T-cell (primary cell): Measurements from ENCODE around the gene HOOK2. TPM values are rescaled to one million over a fixed set of nuclear protein-coding genes. Genes with fewer than 3 reads are reported as not detected.
"Not testable (repeated sequence)": the region's sequence is repeated elsewhere in the genome, so short reads cannot be mapped to it uniquely, and the experiment has no call there.

Experiments
- ATAC-seq, 4 experiments: fragments of 200-7000 bp in 3 of 4; fragments of 150-1000 bp in 1 of 4; cut with Tn5 transposase; replicated peaks in 1 of 4; 1 replicate in 3 of 4; 2 replicates in 1 of 4; pipeline ENCODE4 v1.10.0; 2021; ENCODE audit warnings: moderate library complexity in 3 of 4, mild to moderate bottlenecking in 2 of 4, moderate number of reproducible peaks in 1 of 4
- CTCF ChIA-PET, 2 donors: fragments of 300-600 bp; sonication (Branson Sonifier 250); formaldehyde crosslinking; loops; one replicate each; lab custom pipeline; 2022; ENCODE audit warnings: antibody characterized with exemption in 2 of 2; lab: Charles Lee
- POLR2A ChIA-PET, 2 donors: fragments of 300-600 bp; sonication (Branson Sonifier 250); formaldehyde crosslinking; loops; one replicate each; lab custom pipeline; 2022; ENCODE audit warnings: antibody characterized with exemption in 2 of 2; lab: Charles Lee
- DNase-seq, 35 experiments: peaks; one replicate each; pipeline versions ENCODE4 v3.0.0 to v3.0.0-alpha.2; 2013 to 2023
- H3K27ac ChIP-seq: one replicate; pipeline ENCODE4 v1.5.1; 2013; ENCODE audit warnings: low read length
- H3K27me3 ChIP-seq, 2 experiments: replicated peaks in 1 of 2; 1 replicate in 1 of 2; 2 replicates in 1 of 2; pipeline versions ENCODE4 v1.6.1 to v1.7.0; 2013; ENCODE audit warnings: low read length in 1 of 2, mixed read lengths in 1 of 2; ENCODE audit not compliant: control insufficient read depth in 2 of 2, insufficient read depth in 2 of 2; ENCODE audit errors: extremely low read depth in 1 of 2
- H3K36me3 ChIP-seq, 2 donors: 1 replicate in 1 of 2; 2 replicates in 1 of 2; pipeline versions ENCODE4 v1.6.1 to v1.7.0; 2013; ENCODE audit warnings: low read length in 1 of 2; ENCODE audit not compliant: control insufficient read depth in 2 of 2, insufficient read depth in 1 of 2; ENCODE audit errors: extremely low read depth in 1 of 2
- H3K4me1 ChIP-seq, 2 experiments: 1 replicate in 1 of 2; 2 replicates in 1 of 2; pipeline versions ENCODE4 v1.6.1 to v1.7.0; 2013; ENCODE audit warnings: low read length in 2 of 2, mixed read lengths in 1 of 2; ENCODE audit not compliant: insufficient read depth in 2 of 2, control insufficient read depth in 1 of 2; ENCODE audit errors: extremely low read depth in 1 of 2
- H3K4me3 ChIP-seq, 2 donors: 1 replicate in 1 of 2; 2 replicates in 1 of 2; pipeline versions ENCODE4 v1.5.1 to v1.7.0; 2013; ENCODE audit warnings: mild to moderate bottlenecking in 2 of 2, low read length in 1 of 2, moderate library complexity in 1 of 2; ENCODE audit not compliant: control insufficient read depth in 1 of 2; ENCODE audit errors: extremely low read depth in 1 of 2
- H3K9me3 ChIP-seq: 2 replicates; pipeline ENCODE4 v1.7.0; 2013
- H3K27ac Mint-ChIP-seq, 2 donors: one replicate each; pipeline ENCODE4 v1.8.0; 2020 to 2021; ENCODE audit warnings: mild to moderate bottlenecking in 2 of 2, mixed read lengths in 2 of 2
- H3K27me3 Mint-ChIP-seq, 2 donors: one replicate each; pipeline ENCODE4 v1.8.0; 2021 to 2022; ENCODE audit warnings: mixed read lengths in 2 of 2
- H3K36me3 Mint-ChIP-seq: one replicate; pipeline ENCODE4 v1.8.0; 2021; ENCODE audit warnings: mixed read lengths
- H3K4me1 Mint-ChIP-seq, 3 donors: one replicate each; pipeline ENCODE4 v1.8.0; 2020 to 2022; ENCODE audit warnings: mixed read lengths in 3 of 3, mild to moderate bottlenecking in 1 of 3
- H3K4me3 Mint-ChIP-seq, 3 donors: one replicate each; pipeline ENCODE4 v1.8.0; 2020 to 2022; ENCODE audit warnings: mild to moderate bottlenecking in 3 of 3, mixed read lengths in 3 of 3, moderate library complexity in 3 of 3
- H3K9me3 Mint-ChIP-seq, 3 donors: one replicate each; pipeline ENCODE4 v1.8.0; 2020 to 2022; ENCODE audit warnings: mixed read lengths in 3 of 3
- WGBS: methylation state at CpG from one replicate; pipeline ENCODE4 v1.1.5; 2013; ENCODE audit warnings: missing lambda C conversion rate; ENCODE audit not compliant: insufficient coverage; 5-methylcytosine and 5-hydroxymethylcytosine counted together
- total RNA-seq, 35 experiments: library from RNA in 6 of 35; stranded (reverse) in 6 of 35; fragments of 120-200 nt in 1 of 35; gene quantifications; one replicate each; pipeline versions ENCODE4 v1.2.1 to v1.2.4 and lab custom pipeline; 2013 to 2026

HOOK2 gene
- total RNA-seq, 5 donors from 2014 or later (not counting 1 experiment from before 2014, with no cell fraction given) = 19.7 to 26.6 (median 22.8) TPM

- no peaks in the 10 kb centered on the region for H3K27me3 Mint-ChIP-seq
- H3K4me3 Mint-ChIP-seq = peak overlapping the region in 1 of 3 donors; percentile 5
- Histone ChIP-seq H3K4me1 (peaks cover 14 to 35% of the 10 kb centered on the region in 2 experiments), H3K36me3 (peaks cover 6 to 33% of the 10 kb centered on the region in 2 donors), H3K4me3 (no peak overlapping the region), H3K27me3 (no peaks in the 10 kb centered on the region), H3K9me3 (no peaks in the 10 kb centered on the region), H3K27ac (no peak overlapping the region)
- H3K36me3 Mint-ChIP-seq = peaks cover 14% of the 10 kb centered on the region
- H3K9me3 Mint-ChIP-seq = no peaks in the 10 kb centered on the region
- WGBS = 100% methylated on average over 1 of the region's 3 CpGs
- H3K27ac Mint-ChIP-seq = peak overlapping the region in 1 of 2 donors; percentile 28
- peaks cover 29 to 39% (median 33%) of the 10 kb centered on the region in 3 donors for H3K4me1 Mint-ChIP-seq
- ChIA-PET CTCF (no interaction called here), POLR2A (interaction anchor here in 1 of 2 donors (0.6 kb wide), 2 partner anchors 39 to 1292 kb away, joined by 3 read pairs; no protein-coding TSS in a partner anchor)
- no peak for DNase-seq
- no peak for ATAC-seq
Observed at GRCh38 chr19:12730064-12730463, 45.3 kb downstream of the HOOK2 start.

- no peak overlapping the region for H3K27ac ChIP-seq
Observed at GRCh38 chr19:12727745-12728433, 47.5 kb downstream of the HOOK2 start.

GRCh38 chr19:12726988-12727316 lies 48.4 kb downstream of the HOOK2 start:
- peaks cover 6 to 33% of the 10 kb centered on the region in 2 donors for H3K36me3 ChIP-seq
- Mint-ChIP-seq H3K27me3 (no peaks in the 10 kb centered on the region), H3K4me1 (peaks cover 29 to 42% (median 35%) of the 10 kb centered on the region in 3 donors), H3K9me3 (no peaks in the 10 kb centered on the region), H3K27ac (no peak overlapping the region), H3K36me3 (peaks cover 10% of the 10 kb centered on the region), H3K4me3 (no peak overlapping the region)
- peaks cover 10 to 30% of the 10 kb centered on the region in 2 experiments for H3K4me1 ChIP-seq
- ATAC-seq (no peak), DNase-seq (no peak)
- no peaks in the 10 kb centered on the region for H3K27me3 ChIP-seq
- ChIA-PET POLR2A (no interaction called here), CTCF (interaction anchor here in 1 of 2 donors (0.5 to 0.6 kb wide), 2 partner anchors 18 to 138 kb away, joined by 4 to 5 read pairs; no protein-coding TSS in a partner anchor)
- no peak overlapping the region for H3K27ac ChIP-seq
- WGBS = no CpG with 5 or more reads among the region's 2 CpGs
- H3K4me3 ChIP-seq = no peak overlapping the region
- no peaks in the 10 kb centered on the region for H3K9me3 ChIP-seq

More at GRCh38 chr19:12727745-12728433, 47.5 kb downstream of the HOOK2 start:
- no peaks in the 10 kb centered on the region for H3K27me3 Mint-ChIP-seq
- ChIA-PET CTCF (interaction anchor here in 1 of 2 donors (0.5 to 0.7 kb wide), 2 partner anchors 10 to 16 kb away, joined by 3 to 4 read pairs; no protein-coding TSS in a partner anchor), POLR2A (no interaction called here)
- DNase-seq (no peak), ATAC-seq (no peak)
- H3K36me3 Mint-ChIP-seq = peaks cover 14% of the 10 kb centered on the region
- WGBS = 98% methylated on average over 8 of the region's 9 CpGs
- H3K9me3 ChIP-seq = no peaks in the 10 kb centered on the region
- H3K9me3 Mint-ChIP-seq = no peaks in the 10 kb centered on the region
- H3K4me1 ChIP-seq = peaks cover 14 to 36% of the 10 kb centered on the region in 2 experiments
- no peaks in the 10 kb centered on the region for H3K27me3 ChIP-seq
- no peak overlapping the region for H3K4me3 Mint-ChIP-seq
- H3K36me3 ChIP-seq = peaks cover 6 to 33% of the 10 kb centered on the region in 2 donors
- H3K4me3 ChIP-seq = no peak overlapping the region
- no peak overlapping the region for H3K27ac Mint-ChIP-seq
- H3K4me1 Mint-ChIP-seq = peaks cover 35 to 46% (median 41%) of the 10 kb centered on the region in 3 donors

- POLR2A ChIA-PET = interaction anchor here in 1 of 2 donors (0.6 kb wide), 1 partner anchor 69 kb away, joined by 5 read pairs; no protein-coding TSS in a partner anchor
- H3K4me3 ChIP-seq, H3K36me3 Mint-ChIP-seq, H3K27ac ChIP-seq, H3K9me3 Mint-ChIP-seq, H3K27ac Mint-ChIP-seq, ATAC-seq, H3K27me3 Mint-ChIP-seq, H3K9me3 ChIP-seq, DNase-seq, H3K27me3 ChIP-seq, H3K4me3 Mint-ChIP-seq: not testable (repeated sequence)
- CTCF ChIA-PET = interaction anchor here in 1 of 2 donors (0.7 kb wide), 1 partner anchor 74 kb away, joined by 6 read pairs; no protein-coding TSS in a partner anchor
- 98% methylated on average over 5 of the region's 10 CpGs for WGBS
- peaks cover 33 to 47% (median 42%) of the 10 kb centered on the region in 3 donors for H3K4me1 Mint-ChIP-seq
- peaks cover 10 to 32% of the 10 kb centered on the region in 2 experiments for H3K4me1 ChIP-seq
- peaks cover 0 to 27% of the 10 kb centered on the region in 2 donors for H3K36me3 ChIP-seq
Observed at GRCh38 chr19:12725612-12726011, 49.7 kb downstream of the HOOK2 start.

- peak within 1 kb of the TSS; percentile 39 for H3K27ac ChIP-seq
- no peaks in the 10 kb centered on the region for H3K27me3 ChIP-seq
- no peaks in the 10 kb centered on the region for H3K9me3 ChIP-seq
- H3K9me3 Mint-ChIP-seq = no peaks in the 10 kb centered on the region
- peak within 1 kb of the TSS; percentile 90 to 91 for H3K27ac Mint-ChIP-seq
- no peaks in the 10 kb centered on the region for H3K36me3 Mint-ChIP-seq
- H3K27me3 Mint-ChIP-seq = no peaks in the 10 kb centered on the region
- H3K36me3 ChIP-seq = peaks cover 0 to 16% of the 10 kb centered on the region in 2 donors
- WGBS = 7% methylated on average over 17 of the region's 28 CpGs
- ChIA-PET CTCF (interaction anchor here in 1 of 2 donors (0.6 to 1.2 kb wide), 4 partner anchors 12 to 72 kb away, joined by 3 read pairs; no protein-coding TSS in a partner anchor), POLR2A (interaction anchor here (0.5 to 0.6 kb wide), 2 partner anchors 11 to 158 kb away, joined by 3 read pairs; partner anchors contain the start of gene DNASE2 (in 1 of the 2))
- H3K4me1 ChIP-seq = peaks cover 12 to 38% of the 10 kb centered on the region in 2 experiments
- peak within 1 kb of the TSS; percentile 53 to 88 for H3K4me3 ChIP-seq
- peak; percentile 30 to 73 (median 52) for DNase-seq
- peak; percentile 33 to 47 (median 36) for ATAC-seq
- H3K4me1 Mint-ChIP-seq = peaks cover 29 to 42% (median 38%) of the 10 kb centered on the region in 3 donors
- H3K4me3 Mint-ChIP-seq = peak within 1 kb of the TSS; percentile 87 to 95 (median 93)
Observed at GRCh38 chr19:12723641-12724426, 51.5 kb downstream of the HOOK2 start, which contains the start of gene TNPO2. Gene TNPO2, minus strand, starts transcription at chr19:12723932. Its CDS starts 2,955 bp downstream, at chr19:12720977.

GRCh38 chr19:12723381-12723640 lies 52.0 kb downstream of the HOOK2 start:
- Histone ChIP-seq H3K27me3 (no peaks in the 10 kb centered on the region), H3K27ac (peak overlapping the region; percentile 39), H3K4me1 (peaks cover 12 to 38% of the 10 kb centered on the region in 2 experiments), H3K9me3 (no peaks in the 10 kb centered on the region), H3K4me3 (peak overlapping the region; percentile 53 to 88), H3K36me3 (peaks cover 0 to 14% of the 10 kb centered on the region in 2 donors)
- Mint-ChIP-seq H3K9me3 (no peaks in the 10 kb centered on the region), H3K36me3 (no peaks in the 10 kb centered on the region), H3K4me3 (peak overlapping the region; percentile 87 to 95 (median 93)), H3K27ac (peak overlapping the region; percentile 90 to 91), H3K27me3 (no peaks in the 10 kb centered on the region), H3K4me1 (peaks cover 29 to 42% (median 39%) of the 10 kb centered on the region in 3 donors)
- ChIA-PET POLR2A (interaction anchor here (0.5 to 0.6 kb wide), 2 partner anchors 12 to 158 kb away, joined by 3 read pairs; partner anchors contain the start of gene DNASE2 (in 1 of the 2)), CTCF (interaction anchor here (0.6 to 1.2 kb wide), 5 partner anchors 13 to 159 kb away, joined by 3 read pairs; no protein-coding TSS in a partner anchor)
- 0% methylated on average over 7 of the region's 7 CpGs for WGBS
- peak in 1 of 35 experiments; percentile 20 for DNase-seq
- no peak for ATAC-seq
